HL-60 (cell line): ENCODE results near the gene SEC24D.

ENCODE experiments used
- CTCF ChIP-seq: IDR thresholded peaks from one replicate; pipeline ENCODE4 v1.5.1; 2011; ENCODE audit warnings: low read length, control low read depth, inconsistent platforms; ENCODE audit not compliant: insufficient read depth
- POLR2AphosphoS5 ChIP-seq: IDR thresholded peaks from 2 replicates; pipeline ENCODE4 v1.6.1; 2012; ENCODE audit warnings: low read depth

GRCh38 chr4:118816538-118817177, 19.3 kb downstream of the SEC24D start:
- TF ChIP-seq CTCF: no peak
- TF ChIP-seq POLR2AphosphoS5: no peak
